HepG2 (cell line): ENCODE data around the gene KCNIP4. TPM values are rescaled to one million over a fixed set of nuclear protein-coding genes. Genes with fewer than 3 reads are reported as not detected.
A peak's percentile ranks its signal among the peaks of the same experiment; 100 is the strongest.

Experiments used
- ATAC-seq: fragments of 200-7000 bp; cut with Tn5 transposase; 3 replicates; pipeline ENCODE4 v1.9.1; 2020; ENCODE audit warnings: mild to moderate bottlenecking, moderate library complexity
- BruUV-seq: library from RNA; stranded (reverse); fragments of 400-500 nt; replicated peaks from 2 replicates; lab custom pipeline; 2021; lab: Mats Ljungman, UMichigan
- CTCF ChIA-PET: fragments of 300-600 bp; formaldehyde crosslinking; extraction: SDS; loops from one replicate; lab custom pipeline; 2021; ENCODE audit warnings: low total read pairs, inconsistent platforms, low intra/inter-chr PET ratio; lab: Yijun Ruan, JAX
- POLR2A ChIA-PET: fragments of 350-600 bp; sonication (Branson Sonifier 250); formaldehyde crosslinking; loops from one replicate; lab custom pipeline; 2020; ENCODE audit warnings: antibody characterized with exemption, inconsistent platforms; lab: Yijun Ruan, JAX
- DNase-seq: peaks from one replicate; pipeline ENCODE4 v3.0.0-alpha.2; 2015; ENCODE audit warnings: low spot score
- FAIRE-seq: peaks from 3 replicates; lab custom pipeline; 2011; peaks lifted over from hg19 to GRCh38; lab: Jason Lieb, UNC
- H2AFZ ChIP-seq: one replicate; pipeline ENCODE4 v1.6.1; 2011; ENCODE audit warnings: low read length, inconsistent platforms
- H3K27ac ChIP-seq: fragments of 300-600 bp; 3 replicates; pipeline ENCODE4 v1.8.0; 2011; ENCODE audit warnings: mixed run types, mild to moderate bottlenecking, mixed read lengths, low read length, inconsistent platforms; ENCODE audit not compliant: insufficient read depth; ENCODE audit errors: extremely low read length
- H3K27me3 ChIP-seq, 2 experiments: fragments of 200-600 bp in 1 of 2; 2 replicates in 1 of 2; 3 replicates in 1 of 2; pipeline versions ENCODE4 v1.6.0 to v1.8.0; 2011; ENCODE audit warnings: low read length in 2 of 2, mild to moderate bottlenecking in 2 of 2, moderate library complexity in 2 of 2, inconsistent platforms in 1 of 2; ENCODE audit not compliant: insufficient read depth in 2 of 2, control insufficient read depth in 1 of 2
- H3K36me3 ChIP-seq, 2 experiments: fragments of 200-600 bp in 1 of 2; replicated peaks in 1 of 2; 2 replicates in 1 of 2; 3 replicates in 1 of 2; pipeline versions ENCODE4 v1.5.1 to v1.8.0; 2011; ENCODE audit warnings: low read length in 2 of 2, inconsistent platforms in 1 of 2; ENCODE audit not compliant: insufficient read depth in 2 of 2, control insufficient read depth in 1 of 2
- H3K4me1 ChIP-seq: 2 replicates; pipeline ENCODE4 v1.5.1; 2012; ENCODE audit warnings: low read length, inconsistent platforms; ENCODE audit not compliant: insufficient read depth
- H3K4me2 ChIP-seq: 2 replicates; pipeline ENCODE4 v1.6.0; 2011; ENCODE audit warnings: low read depth, low read length, inconsistent platforms
- H3K4me3 ChIP-seq, 3 experiments: fragments of 200-600 bp in 1 of 3; sonication (generic), shearing (Covaris generic) in 1 of 3; replicated peaks in 1 of 3; 2 replicates each; pipeline ENCODE4 v1.5.1; 2011 to 2016; ENCODE audit warnings: low read length in 3 of 3, inconsistent platforms in 2 of 3, low read depth in 2 of 3, mild to moderate bottlenecking in 2 of 3, control low read depth in 1 of 3, mixed read lengths in 1 of 3; ENCODE audit not compliant: insufficient read depth in 1 of 3
- H3K79me2 ChIP-seq: one replicate; pipeline ENCODE4 v1.6.1; 2011; ENCODE audit warnings: low read length, inconsistent platforms; ENCODE audit not compliant: insufficient read depth
- H3K9ac ChIP-seq: 2 replicates; pipeline ENCODE4 v1.6.0; 2011; ENCODE audit warnings: mild to moderate bottlenecking, low read depth, low read length, inconsistent platforms; ENCODE audit not compliant: insufficient read depth
- H3K9me3 ChIP-seq: 2 replicates; pipeline ENCODE4 v1.5.1; 2012; ENCODE audit warnings: mild to moderate bottlenecking, low read length
- H4K20me1 ChIP-seq: 2 replicates; pipeline ENCODE4 v1.6.0; 2011; ENCODE audit warnings: inconsistent platforms, mild to moderate bottlenecking, low read length, moderate library complexity; ENCODE audit not compliant: insufficient read depth
- AHR ChIP-seq: IDR thresholded peaks from 2 replicates; pipeline ENCODE4 v1.6.1; 2018; ENCODE audit warnings: missing genetic modification reagents, missing compliant biosample characterization
- ARHGAP35 ChIP-seq: sonication (generic); formaldehyde crosslinking; IDR thresholded peaks from 2 replicates; pipeline ENCODE4 v1.9.0; 2022; ENCODE audit warnings: mild to moderate bottlenecking, inconsistent platforms, moderate library complexity, missing genetic modification reagents, borderline replicate concordance
- ARNTL ChIP-seq: sonication (generic); formaldehyde crosslinking; IDR thresholded peaks from 2 replicates; pipeline ENCODE4 v1.4.0; 2020; ENCODE audit warnings: mild to moderate bottlenecking, missing genetic modification reagents
- CREM ChIP-seq, 2 experiments: sonication (generic) in 1 of 2; formaldehyde crosslinking in 1 of 2; IDR thresholded peaks; 2 replicates each; pipeline versions ENCODE4 v1.4.0 to v1.6.1; 2016 to 2020; ENCODE audit warnings: antibody characterized with exemption in 1 of 2, mild to moderate bottlenecking in 1 of 2, missing genetic modification reagents in 1 of 2
- ISX ChIP-seq: sonication (generic); formaldehyde crosslinking; conservative IDR thresholded peaks from 2 replicates; pipeline ENCODE4 v1.5.0; 2020; ENCODE audit warnings: missing genetic modification reagents
- KDM1A ChIP-seq: IDR thresholded peaks from 2 replicates; pipeline ENCODE4 v1.6.1; 2016; ENCODE audit warnings: missing compliant biosample characterization
- MXI1 ChIP-seq: IDR thresholded peaks from 3 replicates; pipeline ENCODE4 v1.6.1; 2012; ENCODE audit warnings: low read depth, low read length, inconsistent platforms, borderline replicate concordance
- NCOA1 ChIP-seq: sonication (generic); formaldehyde crosslinking; IDR thresholded peaks from 2 replicates; pipeline ENCODE4 v1.9.0; 2021; ENCODE audit warnings: missing genetic modification reagents
- NRL ChIP-seq: sonication (generic); formaldehyde crosslinking; IDR thresholded peaks from 2 replicates; pipeline ENCODE4 v1.5.0; 2020; ENCODE audit warnings: missing genetic modification reagents, mild to moderate bottlenecking, moderate library complexity, borderline replicate concordance
- PITX1 ChIP-seq: sonication (generic); formaldehyde crosslinking; IDR thresholded peaks from 2 replicates; pipeline ENCODE4 v1.5.1; 2020; ENCODE audit warnings: mild to moderate bottlenecking, missing genetic modification reagents
- RAD21 ChIP-seq: fragments of 450-650 bp; formaldehyde crosslinking; IDR thresholded peaks from 2 replicates; pipeline ENCODE4 v1.5.0; 2020; ENCODE audit warnings: mild to moderate bottlenecking
- RBFOX2 ChIP-seq: fragments of 200-400 bp; formaldehyde crosslinking; IDR thresholded peaks from 2 replicates; pipeline ENCODE4 v1.6.1; 2017; ENCODE audit warnings: low read depth, mild to moderate bottlenecking, low read length
- SAFB2 ChIP-seq: sonication (generic); formaldehyde crosslinking; IDR thresholded peaks from 2 replicates; pipeline ENCODE4 v1.5.1; 2020; ENCODE audit warnings: missing genetic modification reagents, low read depth, mild to moderate bottlenecking, borderline replicate concordance
- ZNF296 ChIP-seq: sonication (generic); formaldehyde crosslinking; conservative IDR thresholded peaks from 2 replicates; pipeline ENCODE4 v1.5.0; 2020; ENCODE audit warnings: mild to moderate bottlenecking, missing genetic modification reagents
- ZNF317 ChIP-seq: sonication (generic); formaldehyde crosslinking; IDR thresholded peaks from 2 replicates; pipeline ENCODE4 v1.5.0; 2020; ENCODE audit warnings: mild to moderate bottlenecking, missing genetic modification reagents
- ZNF431 ChIP-seq: sonication (generic); formaldehyde crosslinking; IDR thresholded peaks from 2 replicates; pipeline ENCODE4 v1.9.0; 2022; ENCODE audit warnings: missing genetic modification reagents, low read depth, mild to moderate bottlenecking, borderline replicate concordance
- ZNF607 ChIP-seq: sonication (generic); formaldehyde crosslinking; IDR thresholded peaks from 2 replicates; pipeline ENCODE4 v1.5.1; 2020; ENCODE audit warnings: missing genetic modification reagents, mild to moderate bottlenecking, borderline replicate concordance
- ZNF644 ChIP-seq: IDR thresholded peaks from 2 replicates; pipeline ENCODE4 v1.6.1; 2016; ENCODE audit warnings: low read depth
- ZNF782 ChIP-seq: sonication (generic); formaldehyde crosslinking; IDR thresholded peaks from 2 replicates; pipeline ENCODE4 v1.4.0; 2020; ENCODE audit warnings: missing genetic modification reagents, mild to moderate bottlenecking, borderline replicate concordance
- WGBS: methylation state at CpG from one replicate; pipeline ENCODE4 v1.1.6; 2017; ENCODE audit warnings: low lambda C conversion rate; 5-methylcytosine and 5-hydroxymethylcytosine counted together
- in situ Hi-C: cut with HindIII; loops from 2 replicates; pipeline ENCODE4 v1.10.0; 2017; ENCODE audit warnings: low pct_unique_long_range_greater_than_20kb; ENCODE audit not compliant: extremely low pct_ligation_motif_present
- intact Hi-C: fragments of 100-400 bp; cut with micrococcal nuclease; formaldehyde crosslinking; loops from one replicate; pipeline ENCODE4 v1.10.0; 2022; ENCODE audit not compliant: unreplicated experiment
- polyA plus RNA-seq, 8 experiments: library from polyadenylated mRNA; depleted of rRNA in 3 of 8; stranded (reverse) in 7 of 8; unstranded in 1 of 8; fragments of >200 nt; fragmentation: Illumina TruSeq in 4 of 8; extraction: Trizol in 4 of 8; gene quantifications; 2 replicates each; pipeline versions ENCODE4 v1.2.1 to v1.2.3, GENCODE V29; 2011 to 2016; ENCODE audit warnings: low read depth in 4 of 8, missing spikeins in 1 of 8, mixed read lengths in 1 of 8; ENCODE audit not compliant: insufficient read depth in 1 of 8
- total RNA-seq, 5 experiments: library from RNA; depleted of rRNA; stranded (reverse); fragments of >200 nt; fragmentation: Illumina TruSeq; extraction: Trizol; gene quantifications; 2 replicates each; pipeline ENCODE4 v1.2.3, GENCODE V29; 2016; ENCODE audit warnings: low read depth in 1 of 5
- TF ChIP-seq, protein P1 (sequence below): sonication (generic); formaldehyde crosslinking; IDR thresholded peaks from 2 replicates; pipeline ENCODE4 v1.9.0; 2021; ENCODE audit warnings: missing genetic modification reagents, borderline replicate concordance

The KCNIP4 gene
- total and polyA plus RNA-seq, 2 of the 13 experiments (the other 11 are each of a cell fraction or from before 2014, with no cell fraction given), result 0.09 TPM; not detected in 1

DNA sequence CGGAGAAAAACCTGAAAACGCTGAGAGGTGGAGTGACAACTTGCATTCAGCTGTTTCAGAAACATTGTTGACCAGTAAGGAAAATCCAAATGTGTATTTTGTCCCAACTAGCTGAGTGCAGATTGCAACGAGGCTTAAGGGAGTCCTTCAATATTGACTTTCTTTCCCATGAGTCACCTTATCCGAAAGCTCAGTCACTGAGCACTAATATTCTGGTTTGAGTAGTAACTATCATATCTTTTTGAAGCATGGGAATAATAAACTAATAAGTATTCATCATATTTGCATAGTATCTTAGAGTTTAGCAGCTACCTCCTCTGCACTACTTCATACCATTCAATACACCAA lies 644.1 kb downstream of the KCNIP4 start:
- no peak overlapping the region for H3K9ac ChIP-seq
- no TSS peak for BruUV-seq
- peaks cover 0 to 14% of the 10 kb centered on the region in 2 experiments; a peak in 2 of 5 replicates for H3K27me3 ChIP-seq
- ChIA-PET CTCF (no interaction called here), POLR2A (no interaction called here)
- FAIRE-seq (no peak), DNase-seq (no peak), ATAC-seq (no peak)
- no peaks in the 10 kb centered on the region for H3K36me3 ChIP-seq
- H2AFZ ChIP-seq, result no peak overlapping the region
- TF ChIP-seq ZNF317 (CRISPR knock-in tag) (no peak), RBFOX2 (no peak)
- peak overlapping the region; percentile 13; the same call in 1 of the 2 replicates for H3K4me2 ChIP-seq
- WGBS, result 1% methylated on average over 4 of the region's 4 CpGs
- H3K4me1 ChIP-seq, result no peaks in the 10 kb centered on the region
- H4K20me1 ChIP-seq, result no peaks in the 10 kb centered on the region
- no peaks in the 10 kb centered on the region; the same call in 1 of the 2 replicates for H3K9me3 ChIP-seq
- no peak overlapping the region for H3K27ac ChIP-seq
- in situ Hi-C loops, result no loop called here
- intact Hi-C loops, result no loop called here
- no peaks in the 10 kb centered on the region for H3K79me2 ChIP-seq
- H3K4me3 ChIP-seq, result no peak overlapping the region

DNA sequence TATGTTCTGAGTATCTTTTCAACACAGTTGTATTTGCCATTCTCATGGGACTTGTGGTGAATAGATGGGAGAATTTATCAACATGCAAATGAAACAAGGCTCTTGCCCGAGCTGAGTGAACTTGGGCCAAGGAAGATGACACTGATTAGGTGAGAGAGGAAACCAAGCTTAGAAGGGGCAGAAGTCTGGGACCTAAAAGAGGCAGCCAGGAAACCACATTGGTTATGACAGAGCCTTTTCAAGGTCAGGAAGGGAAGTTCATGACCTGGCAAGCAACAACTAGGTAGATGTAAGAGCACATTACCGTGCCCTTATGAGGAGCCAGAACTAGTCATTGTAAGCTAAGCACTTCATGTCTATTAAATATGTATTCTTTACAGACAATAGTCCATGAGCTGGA lies 658.0 kb downstream of the KCNIP4 start:
- no peaks in the 10 kb centered on the region for H3K4me1 ChIP-seq
- H4K20me1 ChIP-seq, result no peaks in the 10 kb centered on the region
- H3K4me2 ChIP-seq, result no peak overlapping the region
- in situ Hi-C loops, result no loop called here
- H3K4me3 ChIP-seq, result no peak overlapping the region
- no peaks in the 10 kb centered on the region for H3K27me3 ChIP-seq
- no peak overlapping the region for H3K27ac ChIP-seq
- H3K9ac ChIP-seq, result no peak overlapping the region
- ChIA-PET POLR2A (no interaction called here), CTCF (no interaction called here)
- H3K9me3 ChIP-seq, result peaks cover 5% of the 10 kb centered on the region; the same call in 1 of the 2 replicates
- no peak overlapping the region for H2AFZ ChIP-seq
- TF ChIP-seq ISX (CRISPR knock-in tag) (no peak), NCOA1 (CRISPR knock-in tag) (no peak), MXI1 (no peak), ZNF431 (no peak), ARHGAP35 (CRISPR knock-in tag) (no peak), RAD21 (CRISPR knock-in tag) (no peak), ZNF644 (CRISPR knock-in tag) (no peak), ZNF607 (no peak), ZNF296 (no peak), AHR (no peak), CREM (IDR thresholded peaks at IDR 0.05) (no peak), CREM (CRISPR knock-in tag; IDR thresholded peaks at IDR 0.05) (no peak), SAFB2 (no peak), ZNF782 (CRISPR knock-in tag) (no peak), PITX1 (no peak), KDM1A (no peak), ARNTL (CRISPR knock-in tag) (no peak), NRL (no peak)
- TF ChIP-seq, protein P1, sequence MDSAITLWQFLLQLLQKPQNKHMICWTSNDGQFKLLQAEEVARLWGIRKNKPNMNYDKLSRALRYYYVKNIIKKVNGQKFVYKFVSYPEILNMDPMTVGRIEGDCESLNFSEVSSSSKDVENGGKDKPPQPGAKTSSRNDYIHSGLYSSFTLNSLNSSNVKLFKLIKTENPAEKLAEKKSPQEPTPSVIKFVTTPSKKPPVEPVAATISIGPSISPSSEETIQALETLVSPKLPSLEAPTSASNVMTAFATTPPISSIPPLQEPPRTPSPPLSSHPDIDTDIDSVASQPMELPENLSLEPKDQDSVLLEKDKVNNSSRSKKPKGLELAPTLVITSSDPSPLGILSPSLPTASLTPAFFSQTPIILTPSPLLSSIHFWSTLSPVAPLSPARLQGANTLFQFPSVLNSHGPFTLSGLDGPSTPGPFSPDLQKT (CRISPR knock-in tag), result no peak
- FAIRE-seq (no peak), DNase-seq (no peak), ATAC-seq (no peak)
- intact Hi-C loops, result no loop called here
- BruUV-seq, result no TSS peak
- 0% methylated on average over 2 of the region's 2 CpGs for WGBS
- H3K79me2 ChIP-seq, result no peaks in the 10 kb centered on the region
- H3K36me3 ChIP-seq, result no peaks in the 10 kb centered on the region
